ENCODE measurements around the gene BTN2A1. TPM values are rescaled to one million over a fixed set of nuclear protein-coding genes. Genes with fewer than 3 reads are reported as not detected.

The BTN2A1 gene
- total RNA-seq, 1 donor from 2014 or later, result 28.7 TPM

GRCh38 chr6:26478100-26478984, 20.6 kb downstream of the BTN2A1 start:
- DNase-seq (ENCODE audit: low spot score), result no peak
- Mint-ChIP-seq H3K4me1 (ENCODE audit: unreplicated experiment) (peaks cover 13% of the 10 kb centered on the region), H3K36me3 (ENCODE audit: low read depth, unreplicated experiment) (no peaks in the 10 kb centered on the region), H3K4me3 (ENCODE audit: unreplicated experiment) (no peak overlapping the region), H3K9me3 (ENCODE audit: unreplicated experiment) (no peaks in the 10 kb centered on the region), H3K27me3 (ENCODE audit: unreplicated experiment) (peaks cover 6% of the 10 kb centered on the region), H3K27ac (ENCODE audit: unreplicated experiment) (no peak overlapping the region)
- no peak for TF ChIP-seq CTCF (IDR thresholded peaks at IDR 0.05; ENCODE audit: unreplicated experiment)

GRCh38 chr6:26478985-26479278, 21.2 kb downstream of the BTN2A1 start:
- H3K4me1 Mint-ChIP-seq (ENCODE audit: unreplicated experiment), result peaks cover 13% of the 10 kb centered on the region
- TF ChIP-seq CTCF (IDR thresholded peaks at IDR 0.05; ENCODE audit: unreplicated experiment), result no peak
- no peak overlapping the region for H3K4me3 Mint-ChIP-seq (ENCODE audit: unreplicated experiment)
- no peaks in the 10 kb centered on the region for H3K36me3 Mint-ChIP-seq (ENCODE audit: low read depth, unreplicated experiment)
- H3K27me3 Mint-ChIP-seq (ENCODE audit: unreplicated experiment), result peaks cover 6% of the 10 kb centered on the region
- H3K9me3 Mint-ChIP-seq (ENCODE audit: unreplicated experiment), result no peaks in the 10 kb centered on the region
- no peak for DNase-seq (ENCODE audit: low spot score)
- H3K27ac Mint-ChIP-seq (ENCODE audit: unreplicated experiment), result no peak overlapping the region

GRCh38 chr6:26482338-26482737, 24.6 kb downstream of the BTN2A1 start:
- Mint-ChIP-seq H3K27ac (ENCODE audit: unreplicated experiment) (no peak overlapping the region), H3K36me3 (ENCODE audit: low read depth, unreplicated experiment) (no peaks in the 10 kb centered on the region), H3K27me3 (ENCODE audit: unreplicated experiment) (peaks cover 3% of the 10 kb centered on the region), H3K9me3 (ENCODE audit: unreplicated experiment) (no peaks in the 10 kb centered on the region), H3K4me1 (ENCODE audit: unreplicated experiment) (no peaks in the 10 kb centered on the region), H3K4me3 (ENCODE audit: unreplicated experiment) (no peak overlapping the region)
- DNase-seq (ENCODE audit: low spot score), result no peak
- no peak for TF ChIP-seq CTCF (IDR thresholded peaks at IDR 0.05; ENCODE audit: unreplicated experiment)

GRCh38 chr6:26483727-26484126, 26.0 kb downstream of the BTN2A1 start:
- no peak overlapping the region for H3K27ac Mint-ChIP-seq (ENCODE audit: unreplicated experiment)
- DNase-seq (ENCODE audit: low spot score), result no peak
- no peaks in the 10 kb centered on the region for H3K9me3 Mint-ChIP-seq (ENCODE audit: unreplicated experiment)

More at GRCh38 chr6:26483727-26484126, 26.0 kb downstream of the BTN2A1 start:
- Mint-ChIP-seq H3K4me1 (ENCODE audit: unreplicated experiment) (no peaks in the 10 kb centered on the region), H3K4me3 (ENCODE audit: unreplicated experiment) (no peak overlapping the region), H3K27me3 (ENCODE audit: unreplicated experiment) (peaks cover 1% of the 10 kb centered on the region), H3K36me3 (ENCODE audit: low read depth, unreplicated experiment) (no peaks in the 10 kb centered on the region)
- TF ChIP-seq CTCF (IDR thresholded peaks at IDR 0.05; ENCODE audit: unreplicated experiment), result no peak
